HEK293 (cell line): ENCODE data around the gene AQP1.

Experiments
- CTCF ChIP-seq: fragments of 450-650 bp; formaldehyde crosslinking; IDR thresholded peaks from 2 replicates; pipeline ENCODE4 v1.5.1; 2016; ENCODE audit warnings: missing biosample characterization, missing genetic modification characterization
- KLF1 ChIP-seq: fragments of 450-650 bp; formaldehyde crosslinking; IDR thresholded peaks from 2 replicates; pipeline ENCODE4 v1.5.1; 2016; ENCODE audit warnings: missing biosample characterization, missing genetic modification characterization
- PRDM10 ChIP-seq: fragments of 450-650 bp; formaldehyde crosslinking; IDR thresholded peaks from 2 replicates; pipeline ENCODE4 v1.5.1; 2016; ENCODE audit warnings: missing biosample characterization, missing genetic modification characterization
- YY1 ChIP-seq: fragments of 450-650 bp; formaldehyde crosslinking; IDR thresholded peaks from 2 replicates; pipeline ENCODE4 v1.5.1; 2018; ENCODE audit warnings: missing biosample characterization, missing genetic modification characterization
- ZBTB26 ChIP-seq: fragments of 450-650 bp; formaldehyde crosslinking; optimal IDR thresholded peaks from 2 replicates; pipeline ENCODE3; 2016; ENCODE audit warnings: missing biosample characterization, mild to moderate bottlenecking, missing genetic modification characterization
- ZNF621 ChIP-seq: fragments of 450-650 bp; formaldehyde crosslinking; IDR thresholded peaks from 2 replicates; pipeline ENCODE4 v1.5.1; 2017; ENCODE audit warnings: missing biosample characterization, missing genetic modification characterization
- ZNF707 ChIP-seq: fragments of 450-650 bp; formaldehyde crosslinking; IDR thresholded peaks from 2 replicates; pipeline ENCODE4 v1.5.1; 2016; ENCODE audit warnings: missing biosample characterization, missing genetic modification characterization
- TF ChIP-seq, protein P1 (sequence below): fragments of 450-650 bp; formaldehyde crosslinking; conservative IDR thresholded peaks from 2 replicates; pipeline ENCODE4 v1.5.1; 2016; ENCODE audit warnings: low read depth, missing biosample characterization, missing genetic modification characterization
- TF ChIP-seq, protein P2 (sequence below): fragments of 450-650 bp; formaldehyde crosslinking; IDR thresholded peaks from 2 replicates; pipeline ENCODE4 v1.5.1; 2016; ENCODE audit warnings: missing biosample characterization, missing genetic modification characterization
- TF ChIP-seq, protein P3 (sequence below): fragments of 450-650 bp; formaldehyde crosslinking; IDR thresholded peaks from 2 replicates; pipeline ENCODE4 v1.5.1; 2016; ENCODE audit warnings: missing biosample characterization, missing genetic modification characterization, low read depth

DNA sequence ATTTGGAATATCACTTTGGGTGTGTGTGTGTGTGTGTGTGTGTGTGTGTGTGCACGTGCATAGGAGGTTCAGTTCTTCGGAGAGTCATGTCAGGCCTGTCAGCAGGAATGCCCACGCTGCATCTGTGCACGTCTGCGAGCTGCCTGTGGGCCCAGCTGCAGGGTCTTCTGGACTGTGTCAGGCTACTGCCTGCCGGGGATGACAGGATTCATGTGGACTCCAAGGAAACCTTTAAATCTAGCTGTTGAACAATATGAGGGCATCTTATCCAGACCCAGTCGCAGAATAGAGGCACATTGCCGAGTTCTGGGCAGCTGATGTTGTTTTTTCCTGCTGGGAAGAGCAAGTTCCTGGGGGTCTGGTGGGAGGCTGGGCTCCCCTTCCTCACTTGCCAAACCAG lies 19.0 kb downstream of the AQP1 start:
- TF ChIP-seq CTCF (tag by site-specific recombination) (no peak), ZBTB26 (tag by site-specific recombination) (no peak), ZNF621 (no peak), YY1 (tag by site-specific recombination) (no peak), ZNF707 (tag by site-specific recombination) (no peak), PRDM10 (tag by site-specific recombination) (no peak), KLF1 (tag by site-specific recombination) (no peak)
- TF ChIP-seq, protein P1, sequence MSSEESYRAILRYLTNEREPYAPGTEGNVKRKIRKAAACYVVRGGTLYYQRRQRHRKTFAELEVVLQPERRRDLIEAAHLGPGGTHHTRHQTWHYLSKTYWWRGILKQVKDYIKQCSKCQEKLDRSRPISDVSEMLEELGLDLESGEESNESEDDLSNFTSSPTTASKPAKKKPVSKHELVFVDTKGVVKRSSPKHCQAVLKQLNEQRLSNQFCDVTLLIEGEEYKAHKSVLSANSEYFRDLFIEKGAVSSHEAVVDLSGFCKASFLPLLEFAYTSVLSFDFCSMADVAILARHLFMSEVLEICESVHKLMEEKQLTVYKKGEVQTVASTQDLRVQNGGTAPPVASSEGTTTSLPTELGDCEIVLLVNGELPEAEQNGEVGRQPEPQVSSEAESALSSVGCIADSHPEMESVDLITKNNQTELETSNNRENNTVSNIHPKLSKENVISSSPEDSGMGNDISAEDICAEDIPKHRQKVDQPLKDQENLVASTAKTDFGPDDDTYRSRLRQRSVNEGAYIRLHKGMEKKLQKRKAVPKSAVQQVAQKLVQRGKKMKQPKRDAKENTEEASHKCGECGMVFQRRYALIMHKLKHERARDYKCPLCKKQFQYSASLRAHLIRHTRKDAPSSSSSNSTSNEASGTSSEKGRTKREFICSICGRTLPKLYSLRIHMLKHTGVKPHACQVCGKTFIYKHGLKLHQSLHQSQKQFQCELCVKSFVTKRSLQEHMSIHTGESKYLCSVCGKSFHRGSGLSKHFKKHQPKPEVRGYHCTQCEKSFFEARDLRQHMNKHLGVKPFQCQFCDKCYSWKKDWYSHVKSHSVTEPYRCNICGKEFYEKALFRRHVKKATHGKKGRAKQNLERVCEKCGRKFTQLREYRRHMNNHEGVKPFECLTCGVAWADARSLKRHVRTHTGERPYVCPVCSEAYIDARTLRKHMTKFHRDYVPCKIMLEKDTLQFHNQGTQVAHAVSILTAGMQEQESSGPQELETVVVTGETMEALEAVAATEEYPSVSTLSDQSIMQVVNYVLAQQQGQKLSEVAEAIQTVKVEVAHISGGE (tag by site-specific recombination): no peak
- TF ChIP-seq, protein P2, sequence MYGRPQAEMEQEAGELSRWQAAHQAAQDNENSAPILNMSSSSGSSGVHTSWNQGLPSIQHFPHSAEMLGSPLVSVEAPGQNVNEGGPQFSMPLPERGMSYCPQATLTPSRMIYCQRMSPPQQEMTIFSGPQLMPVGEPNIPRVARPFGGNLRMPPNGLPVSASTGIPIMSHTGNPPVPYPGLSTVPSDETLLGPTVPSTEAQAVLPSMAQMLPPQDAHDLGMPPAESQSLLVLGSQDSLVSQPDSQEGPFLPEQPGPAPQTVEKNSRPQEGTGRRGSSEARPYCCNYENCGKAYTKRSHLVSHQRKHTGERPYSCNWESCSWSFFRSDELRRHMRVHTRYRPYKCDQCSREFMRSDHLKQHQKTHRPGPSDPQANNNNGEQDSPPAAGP (tag by site-specific recombination): no peak
- TF ChIP-seq, protein P3, sequence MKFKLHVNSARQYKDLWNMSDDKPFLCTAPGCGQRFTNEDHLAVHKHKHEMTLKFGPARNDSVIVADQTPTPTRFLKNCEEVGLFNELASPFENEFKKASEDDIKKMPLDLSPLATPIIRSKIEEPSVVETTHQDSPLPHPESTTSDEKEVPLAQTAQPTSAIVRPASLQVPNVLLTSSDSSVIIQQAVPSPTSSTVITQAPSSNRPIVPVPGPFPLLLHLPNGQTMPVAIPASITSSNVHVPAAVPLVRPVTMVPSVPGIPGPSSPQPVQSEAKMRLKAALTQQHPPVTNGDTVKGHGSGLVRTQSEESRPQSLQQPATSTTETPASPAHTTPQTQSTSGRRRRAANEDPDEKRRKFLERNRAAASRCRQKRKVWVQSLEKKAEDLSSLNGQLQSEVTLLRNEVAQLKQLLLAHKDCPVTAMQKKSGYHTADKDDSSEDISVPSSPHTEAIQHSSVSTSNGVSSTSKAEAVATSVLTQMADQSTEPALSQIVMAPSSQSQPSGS (tag by site-specific recombination): no peak
